ENCODE results near the gene MIA3. TPM values are rescaled to one million over a fixed set of nuclear protein-coding genes. Genes with fewer than 3 reads are reported as not detected.

MIA3 gene
- total and polyA plus RNA-seq, 9 of the 15 experiments (the other 6 are each of a cell fraction or from before 2014, with no cell fraction given) = 21.6 to 89.4 (median 40.8) TPM

DNA sequence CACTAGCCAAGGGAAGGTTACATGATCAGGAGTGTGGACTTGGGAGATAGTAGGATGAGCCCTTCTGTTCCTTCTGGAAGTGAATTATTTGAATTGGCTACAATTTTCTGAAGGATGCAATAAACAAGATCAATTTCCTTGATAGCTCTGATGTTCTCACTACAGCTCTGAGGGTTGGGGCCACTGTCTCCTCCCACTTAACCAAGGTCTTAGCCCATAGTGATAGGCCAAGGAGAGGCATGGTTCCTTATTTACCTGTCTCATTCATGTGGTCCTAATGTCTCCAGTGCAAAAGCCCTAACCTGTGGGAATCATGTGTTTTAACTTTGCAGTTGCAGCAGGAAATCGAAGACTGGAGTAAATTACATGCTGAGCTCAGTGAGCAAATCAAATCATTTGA is 34.8 kb downstream of the MIA3 start:
- FAIRE-seq (no peak), ATAC-seq (no peak), DNase-seq (ENCODE audit: extremely low read depth in 1 of 4, low spot score in 3 of 4) (no peak)
- ChIA-PET POLR2A (interaction anchor here (1.0 kb wide), 1 partner anchor 8 kb away, joined by 6 read pairs; no protein-coding TSS in a partner anchor), CTCF (ENCODE audit: low intra/inter-chr PET ratio) (no interaction called here)
- Histone ChIP-seq H3K79me2 (ENCODE audit: control insufficient read depth, insufficient read depth, low read length) (no peaks in the 10 kb centered on the region), H3K4me1 (replicated peaks in 1 of 2; ENCODE audit: control insufficient read depth in 2 of 2, insufficient read depth in 2 of 2, low read length in 2 of 2) (no peaks in the 10 kb centered on the region), H3K27me3 (ENCODE audit: control insufficient read depth in 2 of 2, insufficient read depth in 2 of 2, low read length in 2 of 2) (no peaks in the 10 kb centered on the region), H3K4me2 (ENCODE audit: insufficient read depth, low read length) (no peak overlapping the region), H3K9me3 (replicated peaks; ENCODE audit: control insufficient read depth, insufficient read depth, low read depth, low read length) (no peaks in the 10 kb centered on the region), H3K9me1 (ENCODE audit: control insufficient read depth, insufficient read depth, low read length) (no peaks in the 10 kb centered on the region), H2AFZ (ENCODE audit: low read depth, low read length) (no peak overlapping the region), H3K27ac (ENCODE audit: extremely low read depth, low read depth, low read length) (no peak overlapping the region), H4K20me1 (replicated peaks; ENCODE audit: control insufficient read depth, insufficient read depth, low read length) (no peaks in the 10 kb centered on the region), H3K36me3 (ENCODE audit: control insufficient read depth, insufficient read depth, low read length) (peaks cover 94% of the 10 kb centered on the region), H3K9ac (ENCODE audit: insufficient read depth in 1 of 2, low read depth in 2 of 2, low read length in 2 of 2) (no peak overlapping the region), H3K4me3 (no peak overlapping the region)
- WGBS (ENCODE audit: insufficient coverage, low coverage, missing lambda C conversion rate) = 84% methylated on average over 1 of the region's 1 CpG
- in situ Hi-C loops (cut with MboI) = no loop called here
- BruUV-seq (replicated peaks) = no TSS peak
- intact Hi-C loops (cut with micrococcal nuclease) = no loop called here
- TF ChIP-seq RFX7 (CRISPR knock-in tag; IDR thresholded peaks at IDR 0.05) (no peak), ZNF324 (CRISPR knock-in tag; IDR thresholded peaks at IDR 0.05) (no peak), DPF2 (IDR thresholded peaks at IDR 0.05) (no peak), POLR2A (conservative IDR thresholded peaks at IDR 0.05) (no peak), ZNF586 (CRISPR knock-in tag; conservative IDR thresholded peaks at IDR 0.05) (no peak), ZNF395 (CRISPR knock-in tag; IDR thresholded peaks at IDR 0.05) (no peak), L3MBTL2 (IDR thresholded peaks at IDR 0.05) (no peak), OTX1 (CRISPR knock-in tag; IDR thresholded peaks at IDR 0.05) (no peak), FOXO4 (CRISPR knock-in tag; IDR thresholded peaks at IDR 0.05) (no peak), AFF4 (CRISPR knock-in tag; IDR thresholded peaks at IDR 0.05) (no peak), SNRNP70 (optimal IDR thresholded peaks at IDR 0.05; ENCODE audit: low read depth, low read length) (no peak)
- TF ChIP-seq, protein P1, sequence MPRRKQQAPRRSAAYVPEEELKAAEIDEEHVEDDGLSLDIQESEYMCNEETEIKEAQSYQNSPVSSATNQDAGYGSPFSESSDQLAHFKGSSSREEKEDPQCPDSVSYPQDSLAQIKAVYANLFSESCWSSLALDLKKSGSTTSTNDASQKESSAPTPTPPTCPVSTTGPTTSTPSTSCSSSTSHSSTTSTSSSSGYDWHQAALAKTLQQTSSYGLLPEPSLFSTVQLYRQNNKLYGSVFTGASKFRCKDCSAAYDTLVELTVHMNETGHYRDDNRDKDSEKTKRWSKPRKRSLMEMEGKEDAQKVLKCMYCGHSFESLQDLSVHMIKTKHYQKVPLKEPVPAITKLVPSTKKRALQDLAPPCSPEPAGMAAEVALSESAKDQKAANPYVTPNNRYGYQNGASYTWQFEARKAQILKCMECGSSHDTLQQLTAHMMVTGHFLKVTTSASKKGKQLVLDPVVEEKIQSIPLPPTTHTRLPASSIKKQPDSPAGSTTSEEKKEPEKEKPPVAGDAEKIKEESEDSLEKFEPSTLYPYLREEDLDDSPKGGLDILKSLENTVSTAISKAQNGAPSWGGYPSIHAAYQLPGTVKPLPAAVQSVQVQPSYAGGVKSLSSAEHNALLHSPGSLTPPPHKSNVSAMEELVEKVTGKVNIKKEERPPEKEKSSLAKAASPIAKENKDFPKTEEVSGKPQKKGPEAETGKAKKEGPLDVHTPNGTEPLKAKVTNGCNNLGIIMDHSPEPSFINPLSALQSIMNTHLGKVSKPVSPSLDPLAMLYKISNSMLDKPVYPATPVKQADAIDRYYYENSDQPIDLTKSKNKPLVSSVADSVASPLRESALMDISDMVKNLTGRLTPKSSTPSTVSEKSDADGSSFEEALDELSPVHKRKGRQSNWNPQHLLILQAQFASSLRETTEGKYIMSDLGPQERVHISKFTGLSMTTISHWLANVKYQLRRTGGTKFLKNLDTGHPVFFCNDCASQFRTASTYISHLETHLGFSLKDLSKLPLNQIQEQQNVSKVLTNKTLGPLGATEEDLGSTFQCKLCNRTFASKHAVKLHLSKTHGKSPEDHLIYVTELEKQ (CRISPR knock-in tag; IDR thresholded peaks at IDR 0.05) = no peak
